ENCODE measurements around the gene GRAPL. TPM values are rescaled to one million over a fixed set of nuclear protein-coding genes. Genes with fewer than 3 reads are reported as not detected.
"Not testable (repeated sequence)": the region's sequence is repeated elsewhere in the genome, so short reads cannot be mapped to it uniquely, and the experiment has no call there.

The GRAPL gene
- total and polyA plus RNA-seq, 2 of the 4 experiments (the other 2 are of a cell fraction) = not detected

DNA sequence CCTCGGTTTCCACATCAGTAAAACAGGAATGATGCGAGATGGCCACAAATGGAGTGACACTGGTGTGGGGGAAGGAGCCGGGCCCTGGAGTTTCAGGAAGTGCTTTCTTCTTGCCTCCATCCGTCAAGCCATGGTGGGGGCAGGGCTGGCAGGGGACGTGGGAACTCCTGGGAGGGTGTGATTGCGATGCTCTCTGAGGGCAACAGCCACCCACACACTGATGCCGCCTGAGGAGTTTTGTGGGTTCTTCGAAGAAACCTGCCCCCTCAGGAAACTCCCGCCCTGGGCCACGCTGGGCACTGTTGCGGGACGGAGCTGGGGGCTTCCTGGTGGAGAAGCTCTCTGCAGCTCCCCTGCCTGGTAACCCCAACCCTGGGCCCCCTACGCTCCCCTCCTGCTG, 8.0 kb downstream of the GRAPL start:
- BruUV-seq (replicated peaks); H2AFZ ChIP-seq (replicated peaks; ENCODE audit: low read length, poor library complexity); H4K5ac ChIP-seq (ENCODE audit: low read depth, low read length); H4K91ac ChIP-seq (ENCODE audit: insufficient read depth, low read depth, low read length); DNase-seq; H3K14ac ChIP-seq (replicated peaks; ENCODE audit: low read depth, low read length); CTCF ChIA-PET; ATAC-seq (ENCODE audit: low read depth); in situ Hi-C loops (cut with MboI; ENCODE audit: low sequenced_read_pairs); H2AK5ac ChIP-seq (ENCODE audit: low read depth, low read length); H4K20me1 ChIP-seq (ENCODE audit: insufficient read depth, low read length); H3K27ac ChIP-seq (ENCODE audit: insufficient read depth, low read length); H3K27me3 ChIP-seq (ENCODE audit: control insufficient read depth, insufficient read depth, low read length); H3K4ac ChIP-seq (ENCODE audit: low read depth, low read length); H2BK5ac ChIP-seq (ENCODE audit: low read depth, low read length, poor library complexity, severe bottlenecking); H3K4me1 ChIP-seq (ENCODE audit: control insufficient read depth, insufficient read depth, low read length); POLR2A ChIA-PET (ENCODE audit: unreplicated experiment); H2AK9ac ChIP-seq (replicated peaks; ENCODE audit: low read depth, low read length, poor library complexity); H2BK20ac ChIP-seq (ENCODE audit: low read depth, low read length); H3K79me1 ChIP-seq (ENCODE audit: low read depth in 1 of 2, low read length in 2 of 2); H2BK15ac ChIP-seq (ENCODE audit: low read depth, low read length); H3K18ac ChIP-seq (ENCODE audit: low read depth, low read length); H3K9me3 ChIP-seq (ENCODE audit: control insufficient read depth, insufficient read depth, low read length); H3K4me3 ChIP-seq (ENCODE audit: insufficient read depth, low read depth, low read length); H4K8ac ChIP-seq (ENCODE audit: low read depth in 2 of 2, low read length in 2 of 2); H3K56ac ChIP-seq (ENCODE audit: extremely low read depth, insufficient read depth, low read length); H3K9ac ChIP-seq (ENCODE audit: low read depth, low read length); H2BK120ac ChIP-seq (ENCODE audit: low read depth, low read length); H3K9me1 ChIP-seq (ENCODE audit: insufficient read depth, low read length); intact Hi-C loops (cut with micrococcal nuclease); H3K23ac ChIP-seq (ENCODE audit: low read depth, low read length); H3K4me2 ChIP-seq (ENCODE audit: low read depth, low read length); dilution Hi-C loops (cut with HindIII; ENCODE audit: low sequenced_read_pairs, unreplicated experiment); H3K36me3 ChIP-seq (ENCODE audit: control insufficient read depth, insufficient read depth, low read length): not testable (repeated sequence)
- no CpG with 5 or more reads among the region's 13 CpGs for WGBS, 2 experiments (ENCODE audit: extremely low coverage in 2 of 2, insufficient read length in 1 of 2)

DNA sequence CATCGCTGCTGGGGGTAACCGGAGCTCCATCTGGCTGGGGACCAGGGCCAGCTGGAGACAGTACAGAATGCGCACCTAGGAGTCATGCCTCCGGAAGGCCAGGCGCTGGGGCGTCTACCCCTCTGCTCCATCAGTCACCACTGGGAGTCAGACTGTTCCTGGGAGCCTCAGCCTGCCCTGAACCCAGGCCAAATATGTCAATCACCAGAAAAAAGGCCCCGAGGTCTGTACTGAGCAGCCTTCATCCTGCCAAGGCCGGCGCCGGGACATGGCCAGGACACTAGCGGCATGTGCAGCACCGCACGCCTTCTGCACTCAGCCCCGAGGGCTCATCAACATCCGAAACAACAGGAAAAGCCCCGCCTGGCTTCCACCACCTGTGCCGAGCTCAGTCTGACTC, 8.7 kb downstream of the GRAPL start:
- H2BK120ac ChIP-seq (ENCODE audit: low read depth, low read length); H4K20me1 ChIP-seq (ENCODE audit: insufficient read depth, low read length); H3K79me1 ChIP-seq (ENCODE audit: low read depth in 1 of 2, low read length in 2 of 2); H3K14ac ChIP-seq (replicated peaks; ENCODE audit: low read depth, low read length); H4K5ac ChIP-seq (ENCODE audit: low read depth, low read length); H3K56ac ChIP-seq (ENCODE audit: extremely low read depth, insufficient read depth, low read length); H3K23ac ChIP-seq (ENCODE audit: low read depth, low read length); H3K18ac ChIP-seq (ENCODE audit: low read depth, low read length); H3K4me2 ChIP-seq (ENCODE audit: low read depth, low read length); H2AFZ ChIP-seq (replicated peaks; ENCODE audit: low read length, poor library complexity); in situ Hi-C loops (cut with MboI; ENCODE audit: low sequenced_read_pairs); H4K91ac ChIP-seq (ENCODE audit: insufficient read depth, low read depth, low read length); H3K4me3 ChIP-seq (ENCODE audit: insufficient read depth, low read depth, low read length); H2AK5ac ChIP-seq (ENCODE audit: low read depth, low read length); CTCF ChIA-PET; H3K36me3 ChIP-seq (ENCODE audit: control insufficient read depth, insufficient read depth, low read length); H4K8ac ChIP-seq (ENCODE audit: low read depth in 2 of 2, low read length in 2 of 2); POLR2A ChIA-PET (ENCODE audit: unreplicated experiment); H2AK9ac ChIP-seq (replicated peaks; ENCODE audit: low read depth, low read length, poor library complexity); BruUV-seq (replicated peaks); H3K4ac ChIP-seq (ENCODE audit: low read depth, low read length); intact Hi-C loops (cut with micrococcal nuclease); dilution Hi-C loops (cut with HindIII; ENCODE audit: low sequenced_read_pairs, unreplicated experiment); H3K9me3 ChIP-seq (ENCODE audit: control insufficient read depth, insufficient read depth, low read length); H3K9me1 ChIP-seq (ENCODE audit: insufficient read depth, low read length); H2BK20ac ChIP-seq (ENCODE audit: low read depth, low read length); DNase-seq; H2BK5ac ChIP-seq (ENCODE audit: low read depth, low read length, poor library complexity, severe bottlenecking); H3K4me1 ChIP-seq (ENCODE audit: control insufficient read depth, insufficient read depth, low read length); H3K27ac ChIP-seq (ENCODE audit: insufficient read depth, low read length); H2BK15ac ChIP-seq (ENCODE audit: low read depth, low read length); H3K27me3 ChIP-seq (ENCODE audit: control insufficient read depth, insufficient read depth, low read length); H3K9ac ChIP-seq (ENCODE audit: low read depth, low read length): not testable (repeated sequence)
- ATAC-seq (ENCODE audit: low read depth) = peak; percentile 82
- WGBS, 2 experiments (ENCODE audit: extremely low coverage in 2 of 2, insufficient read length in 1 of 2) = no CpG with 5 or more reads among the region's 17 CpGs

Measured in IMR-90 (cell line).